Measurements from ENCODE around the gene ITPA.

ITPA gene

GRCh38 chr20:3248167-3248992, 39.1 kb downstream of the ITPA start:
- peak overlapping the region; percentile 21 to 30 for H3K4me3 ChIP-seq (replicated peaks in 1 of 2; ENCODE audit: low read depth in 2 of 2, low read length in 2 of 2)
- peak; percentile 36 to 38 for DNase-seq (ENCODE audit: low read depth in 2 of 2)
- no peak for TF ChIP-seq CTCF (IDR thresholded peaks at IDR 0.05; ENCODE audit: low read depth, low read length)

- peak overlapping the region; percentile 21 to 30 for H3K4me3 ChIP-seq (replicated peaks in 1 of 2; ENCODE audit: low read depth in 2 of 2, low read length in 2 of 2)
- no peak for TF ChIP-seq CTCF (IDR thresholded peaks at IDR 0.05; ENCODE audit: low read depth, low read length)
- DNase-seq (ENCODE audit: low read depth in 2 of 2) = no peak
These were observed 39.7 kb downstream of the ITPA start for GRCh38 chr20:3248993-3249347.

- peak in 1 of 2 donors; percentile 24 for DNase-seq (ENCODE audit: low read depth in 2 of 2)
- TF ChIP-seq CTCF (IDR thresholded peaks at IDR 0.05; ENCODE audit: low read depth, low read length) = peak; percentile 32
- no peak overlapping the region for H3K4me3 ChIP-seq (replicated peaks in 1 of 2; ENCODE audit: low read depth in 2 of 2, low read length in 2 of 2)
These were observed 40.8 kb downstream of the ITPA start for GRCh38 chr20:3250091-3250504.

GRCh38 chr20:3251806-3252205, 42.5 kb downstream of the ITPA start:
- H3K4me3 ChIP-seq (replicated peaks in 1 of 2; ENCODE audit: low read depth in 2 of 2, low read length in 2 of 2) = no peak overlapping the region
- no peak for TF ChIP-seq CTCF (IDR thresholded peaks at IDR 0.05; ENCODE audit: low read depth, low read length)
- peak; percentile 42 to 44 for DNase-seq (ENCODE audit: low read depth in 2 of 2)

- H3K4me3 ChIP-seq (replicated peaks in 1 of 2; ENCODE audit: low read depth in 2 of 2, low read length in 2 of 2) = no peak overlapping the region
- DNase-seq (ENCODE audit: low read depth in 2 of 2) = no peak
- TF ChIP-seq CTCF (IDR thresholded peaks at IDR 0.05; ENCODE audit: low read depth, low read length) = no peak
These were observed 46.4 kb downstream of the ITPA start for GRCh38 chr20:3255728-3256127.

GRCh38 chr20:3258429-3258828, 49.1 kb downstream of the ITPA start:
- DNase-seq (ENCODE audit: low read depth in 2 of 2) = no peak
- no peak for TF ChIP-seq CTCF (IDR thresholded peaks at IDR 0.05; ENCODE audit: low read depth, low read length)
- no peak overlapping the region for H3K4me3 ChIP-seq (replicated peaks in 1 of 2; ENCODE audit: low read depth in 2 of 2, low read length in 2 of 2)

All from cardiac fibroblast (primary cell).